ENCODE data around the gene ETV4. TPM values are rescaled to one million over a fixed set of nuclear protein-coding genes. Genes with fewer than 3 reads are reported as not detected.

The ETV4 gene
- total and polyA plus RNA-seq, 2 of the 13 experiments (the other 11 are each of a cell fraction or from before 2014, with no cell fraction given) = 128 to 330 TPM

DNA sequence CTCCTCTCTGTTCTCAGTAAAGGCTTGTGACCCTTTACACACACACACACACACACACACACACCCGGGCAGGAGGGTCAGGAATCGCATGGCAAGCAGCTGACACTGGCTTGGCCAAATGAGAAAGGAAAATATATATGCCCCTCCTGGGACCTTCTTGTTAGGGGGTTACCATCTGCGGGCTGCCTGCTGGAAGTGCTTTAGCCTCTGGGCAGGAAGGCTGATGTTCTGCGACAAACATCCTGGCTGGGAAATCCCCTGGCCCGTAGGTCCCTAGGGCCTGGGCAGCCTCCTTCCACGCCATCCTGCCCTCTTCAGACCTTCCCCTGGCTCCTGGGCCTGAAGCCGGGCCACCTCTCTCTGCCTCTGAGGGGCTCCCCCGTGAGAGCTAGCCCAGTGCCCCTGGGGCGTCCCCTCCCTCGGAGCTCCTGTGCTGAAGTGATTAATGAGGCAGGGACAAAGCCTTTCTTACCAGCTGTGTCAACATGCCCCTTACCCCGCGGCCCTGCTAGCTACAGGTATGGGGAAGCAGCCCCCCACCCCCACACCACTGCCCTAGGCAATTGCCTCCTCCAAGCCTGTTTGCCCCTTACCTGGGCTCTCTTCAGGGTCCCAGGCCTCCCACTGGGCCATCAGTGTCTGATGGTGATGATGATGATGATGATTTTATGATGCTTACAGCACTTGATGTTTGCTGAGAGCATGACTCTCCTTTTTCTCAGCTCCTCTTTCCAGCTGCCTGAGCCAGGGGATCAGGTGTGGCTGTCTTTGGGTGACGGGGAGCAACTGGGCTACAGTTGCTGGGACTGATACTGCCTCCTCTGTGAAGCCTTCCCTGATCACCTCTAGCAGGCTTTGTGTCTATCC lies 32.8 kb upstream of the ETV4 start (continued):
- TF ChIP-seq ZNF547 (CRISPR knock-in tag; IDR thresholded peaks at IDR 0.05) (no peak), NFYB (CRISPR knock-in tag; IDR thresholded peaks at IDR 0.05) (no peak), KLF9 (CRISPR knock-in tag; IDR thresholded peaks at IDR 0.05; ENCODE audit: low read depth) (no peak), GTF2F1 (IDR thresholded peaks at IDR 0.05; ENCODE audit: low read length) (no peak), RBM22 (optimal IDR thresholded peaks at IDR 0.05; ENCODE audit: low read length) (no peak), ZNF660 (CRISPR knock-in tag; IDR thresholded peaks at IDR 0.05; ENCODE audit: borderline replicate concordance, low read depth) (no peak), PRMT3 (CRISPR knock-in tag; IDR thresholded peaks at IDR 0.05; ENCODE audit: borderline replicate concordance, low read depth) (0 out of 2 replicates have a peak, but pooled peaks have one; percentile 76), ZFY (CRISPR knock-in tag; IDR thresholded peaks at IDR 0.05) (peak; percentile 45; the same call in 1 of the 2 replicates), JDP2 (CRISPR knock-in tag; IDR thresholded peaks at IDR 0.05; ENCODE audit: borderline replicate concordance) (no peak), ZNF235 (CRISPR knock-in tag; IDR thresholded peaks at IDR 0.05; ENCODE audit: borderline replicate concordance) (no peak), MAFF (IDR thresholded peaks at IDR 0.05; ENCODE audit: low read depth, low read length) (no peak), IKZF4 (CRISPR knock-in tag; IDR thresholded peaks at IDR 0.05; ENCODE audit: borderline replicate concordance, low read depth, not compliant biosample characterization) (no peak), ZNF180 (CRISPR knock-in tag; IDR thresholded peaks at IDR 0.05; ENCODE audit: borderline replicate concordance, low read depth) (no peak), MED1 (CRISPR knock-in tag; IDR thresholded peaks at IDR 0.05) (no peak), SOX5 (CRISPR knock-in tag; IDR thresholded peaks at IDR 0.05; ENCODE audit: borderline replicate concordance) (peak; percentile 78; the same call in 1 of the 2 replicates), ZNF256 (CRISPR knock-in tag; conservative IDR thresholded peaks at IDR 0.05) (no peak), ZNF775 (CRISPR knock-in tag; IDR thresholded peaks at IDR 0.05; ENCODE audit: borderline replicate concordance) (no peak), TBL1XR1 (IDR thresholded peaks at IDR 0.05; ENCODE audit: borderline replicate concordance, low read length, partially characterized antibody) (no peak), FOXP1 (IDR thresholded peaks at IDR 0.05) (no peak), FOXP1 (CRISPR knock-in tag; IDR thresholded peaks at IDR 0.05) (no peak), ZXDC (CRISPR knock-in tag; IDR thresholded peaks at IDR 0.05) (peak; percentile 32; the same call in 1 of the 2 replicates)
- TF ChIP-seq, protein P1, sequence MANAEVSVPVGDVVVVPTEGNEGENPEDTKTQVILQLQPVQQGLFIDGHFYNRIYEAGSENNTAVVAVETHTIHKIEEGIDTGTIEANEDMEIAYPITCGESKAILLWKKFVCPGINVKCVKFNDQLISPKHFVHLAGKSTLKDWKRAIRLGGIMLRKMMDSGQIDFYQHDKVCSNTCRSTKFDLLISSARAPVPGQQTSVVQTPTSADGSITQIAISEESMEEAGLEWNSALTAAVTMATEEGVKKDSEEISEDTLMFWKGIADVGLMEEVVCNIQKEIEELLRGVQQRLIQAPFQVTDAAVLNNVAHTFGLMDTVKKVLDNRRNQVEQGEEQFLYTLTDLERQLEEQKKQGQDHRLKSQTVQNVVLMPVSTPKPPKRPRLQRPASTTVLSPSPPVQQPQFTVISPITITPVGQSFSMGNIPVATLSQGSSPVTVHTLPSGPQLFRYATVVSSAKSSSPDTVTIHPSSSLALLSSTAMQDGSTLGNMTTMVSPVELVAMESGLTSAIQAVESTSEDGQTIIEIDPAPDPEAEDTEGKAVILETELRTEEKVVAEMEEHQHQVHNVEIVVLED (CRISPR knock-in tag; IDR thresholded peaks at IDR 0.05; ENCODE audit: borderline replicate concordance) = no peak
- TF ChIP-seq, protein P2, sequence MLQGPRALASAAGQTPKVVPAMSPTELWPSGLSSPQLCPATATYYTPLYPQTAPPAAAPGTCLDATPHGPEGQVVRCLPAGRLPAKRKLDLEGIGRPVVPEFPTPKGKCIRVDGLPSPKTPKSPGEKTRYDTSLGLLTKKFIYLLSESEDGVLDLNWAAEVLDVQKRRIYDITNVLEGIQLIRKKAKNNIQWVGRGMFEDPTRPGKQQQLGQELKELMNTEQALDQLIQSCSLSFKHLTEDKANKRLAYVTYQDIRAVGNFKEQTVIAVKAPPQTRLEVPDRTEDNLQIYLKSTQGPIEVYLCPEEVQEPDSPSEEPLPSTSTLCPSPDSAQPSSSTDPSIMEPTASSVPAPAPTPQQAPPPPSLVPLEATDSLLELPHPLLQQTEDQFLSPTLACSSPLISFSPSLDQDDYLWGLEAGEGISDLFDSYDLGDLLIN (CRISPR knock-in tag; IDR thresholded peaks at IDR 0.05; ENCODE audit: borderline replicate concordance) = no peak
- TF ChIP-seq, protein P3, sequence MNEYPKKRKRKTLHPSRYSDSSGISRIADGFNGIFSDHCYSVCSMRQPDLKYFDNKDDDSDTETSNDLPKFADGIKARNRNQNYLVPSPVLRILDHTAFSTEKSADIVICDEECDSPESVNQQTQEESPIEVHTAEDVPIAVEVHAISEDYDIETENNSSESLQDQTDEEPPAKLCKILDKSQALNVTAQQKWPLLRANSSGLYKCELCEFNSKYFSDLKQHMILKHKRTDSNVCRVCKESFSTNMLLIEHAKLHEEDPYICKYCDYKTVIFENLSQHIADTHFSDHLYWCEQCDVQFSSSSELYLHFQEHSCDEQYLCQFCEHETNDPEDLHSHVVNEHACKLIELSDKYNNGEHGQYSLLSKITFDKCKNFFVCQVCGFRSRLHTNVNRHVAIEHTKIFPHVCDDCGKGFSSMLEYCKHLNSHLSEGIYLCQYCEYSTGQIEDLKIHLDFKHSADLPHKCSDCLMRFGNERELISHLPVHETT (CRISPR knock-in tag; conservative IDR thresholded peaks at IDR 0.05) = no peak
